GM10248 (cell line): Measurements from ENCODE around the gene TAMM41.

Experiments
- CTCF ChIA-PET: fragments of 300-600 bp; sonication (Branson Sonifier 250); formaldehyde crosslinking; extraction: SDS; loops from one replicate; lab custom pipeline; 2021; ENCODE audit warnings: antibody characterized with exemption; lab: Yijun Ruan, JAX
- POLR2A ChIA-PET: fragments of 350-650 bp; sonication (Branson Sonifier 250); formaldehyde crosslinking; extraction: SDS; loops from one replicate; lab custom pipeline; 2020; ENCODE audit warnings: antibody characterized with exemption; lab: Yijun Ruan, JAX
- DNase-seq: peaks from one replicate; pipeline ENCODE4 v3.0.0; 2012; ENCODE audit errors: extremely low spot score
- TF ChIP-seq, protein P1 (sequence below): IDR thresholded peaks from 2 replicates; pipeline ENCODE4 v1.5.1; 2012; ENCODE audit warnings: mild to moderate bottlenecking, low read depth; ENCODE audit errors: extremely low read depth, missing control alignments, control extremely low read depth

The TAMM41 gene

DNA sequence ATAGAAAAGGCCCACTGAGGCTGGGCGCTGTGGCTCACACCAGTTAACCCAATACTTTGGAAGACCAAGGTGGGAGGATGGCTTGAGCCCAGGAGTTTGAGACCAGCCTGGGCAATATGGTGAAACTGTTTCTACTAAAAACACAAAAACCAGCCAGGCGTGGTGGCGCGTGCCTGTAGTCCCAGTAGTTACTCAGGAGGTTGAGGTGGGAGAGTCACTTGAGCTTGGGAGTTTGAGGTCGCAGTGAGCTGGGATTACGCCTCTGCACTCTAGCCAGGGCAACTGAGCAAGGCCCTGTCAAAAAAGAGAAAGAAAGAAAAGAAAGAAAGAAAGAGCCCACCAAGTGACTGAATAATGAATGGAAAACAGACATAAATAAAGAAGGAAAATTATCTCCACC lies 32.0 kb downstream of the TAMM41 start:
- ChIA-PET CTCF (interaction anchor here (0.9 to 1.3 kb wide), 5 partner anchors 10 to 50 kb away, joined by 3 to 7 read pairs (median 3); no protein-coding TSS in a partner anchor), POLR2A (no interaction called here)
- no peak for DNase-seq
- TF ChIP-seq, protein P1, sequence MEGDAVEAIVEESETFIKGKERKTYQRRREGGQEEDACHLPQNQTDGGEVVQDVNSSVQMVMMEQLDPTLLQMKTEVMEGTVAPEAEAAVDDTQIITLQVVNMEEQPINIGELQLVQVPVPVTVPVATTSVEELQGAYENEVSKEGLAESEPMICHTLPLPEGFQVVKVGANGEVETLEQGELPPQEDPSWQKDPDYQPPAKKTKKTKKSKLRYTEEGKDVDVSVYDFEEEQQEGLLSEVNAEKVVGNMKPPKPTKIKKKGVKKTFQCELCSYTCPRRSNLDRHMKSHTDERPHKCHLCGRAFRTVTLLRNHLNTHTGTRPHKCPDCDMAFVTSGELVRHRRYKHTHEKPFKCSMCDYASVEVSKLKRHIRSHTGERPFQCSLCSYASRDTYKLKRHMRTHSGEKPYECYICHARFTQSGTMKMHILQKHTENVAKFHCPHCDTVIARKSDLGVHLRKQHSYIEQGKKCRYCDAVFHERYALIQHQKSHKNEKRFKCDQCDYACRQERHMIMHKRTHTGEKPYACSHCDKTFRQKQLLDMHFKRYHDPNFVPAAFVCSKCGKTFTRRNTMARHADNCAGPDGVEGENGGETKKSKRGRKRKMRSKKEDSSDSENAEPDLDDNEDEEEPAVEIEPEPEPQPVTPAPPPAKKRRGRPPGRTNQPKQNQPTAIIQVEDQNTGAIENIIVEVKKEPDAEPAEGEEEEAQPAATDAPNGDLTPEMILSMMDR = no peak

DNA sequence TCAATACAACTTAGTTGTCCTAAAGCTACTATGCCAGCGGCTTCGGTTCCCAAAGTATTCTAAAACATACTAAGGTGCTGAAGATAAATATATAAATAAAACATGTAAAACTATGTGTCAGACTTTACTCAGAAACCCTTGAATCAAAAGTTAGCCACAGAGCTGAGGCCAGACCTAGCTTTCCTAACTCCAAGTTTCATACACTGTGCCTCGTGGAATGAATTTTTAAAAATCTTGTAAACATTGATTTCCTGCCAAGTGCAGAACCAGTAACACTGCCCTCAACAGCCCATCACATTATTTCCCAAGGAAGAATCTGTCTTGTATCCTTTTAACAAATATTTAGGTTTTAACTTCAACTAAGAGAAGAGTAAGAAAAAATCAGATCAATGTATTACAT lies 36.4 kb downstream of the TAMM41 start:
- no peak for DNase-seq
- TF ChIP-seq, protein P1 = no peak
- POLR2A ChIA-PET = no interaction called here
- CTCF ChIA-PET = interaction anchor here (2.2 kb wide), 1 partner anchor 431 kb away, joined by 8 read pairs; no protein-coding TSS in a partner anchor

DNA sequence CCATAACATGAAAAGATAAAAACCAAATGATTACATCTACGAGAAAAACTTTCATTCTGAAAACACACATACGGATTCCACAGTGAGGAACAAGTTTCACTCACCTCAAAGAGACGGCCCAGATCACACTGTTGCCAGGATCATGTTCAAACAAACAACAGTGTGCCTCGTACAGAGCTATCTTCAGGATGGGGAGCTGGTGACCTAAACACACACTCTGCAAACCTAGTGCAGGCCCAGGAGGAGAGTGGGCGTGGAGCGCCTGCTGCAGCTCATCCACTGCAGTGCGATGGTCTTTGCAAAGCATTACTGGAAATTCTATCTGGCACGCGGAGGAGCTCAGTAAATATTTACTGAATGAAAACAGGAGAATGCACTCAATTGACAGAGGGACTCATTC lies 38.5 kb downstream of the TAMM41 start:
- DNase-seq = no peak
- CTCF ChIA-PET = interaction anchor here (0.9 to 1.8 kb wide), 7 partner anchors 9 to 429 kb away, joined by 3 to 7 read pairs (median 5); partner anchors contain the start of gene TAMM41
- TF ChIP-seq, protein P1 = no peak
- POLR2A ChIA-PET = no interaction called here

DNA sequence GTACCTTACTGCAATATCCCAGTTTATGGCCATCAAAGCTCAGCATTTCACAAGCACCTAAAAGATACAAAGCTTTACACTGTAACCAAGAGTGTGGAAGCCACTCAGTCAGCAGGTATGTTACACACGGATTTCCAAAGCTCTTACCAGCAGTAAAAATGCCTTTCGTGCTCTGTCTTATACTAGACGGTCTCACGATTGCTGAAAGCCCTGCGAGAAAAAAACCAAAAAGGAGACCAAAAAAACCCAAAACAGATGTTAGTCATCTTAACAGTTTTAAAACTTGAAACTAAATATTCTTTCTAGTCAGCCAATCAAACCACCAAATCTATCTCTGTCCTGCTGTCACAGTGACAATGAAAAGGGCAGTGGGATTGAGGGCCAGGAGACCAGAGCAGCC lies 39.0 kb downstream of the TAMM41 start:
- TF ChIP-seq, protein P1 = no peak
- ChIA-PET POLR2A (no interaction called here), CTCF (interaction anchor here (0.9 to 1.8 kb wide), 6 partner anchors 9 to 429 kb away, joined by 3 to 7 read pairs (median 4); partner anchors contain the start of gene TAMM41)
- DNase-seq = no peak

DNA sequence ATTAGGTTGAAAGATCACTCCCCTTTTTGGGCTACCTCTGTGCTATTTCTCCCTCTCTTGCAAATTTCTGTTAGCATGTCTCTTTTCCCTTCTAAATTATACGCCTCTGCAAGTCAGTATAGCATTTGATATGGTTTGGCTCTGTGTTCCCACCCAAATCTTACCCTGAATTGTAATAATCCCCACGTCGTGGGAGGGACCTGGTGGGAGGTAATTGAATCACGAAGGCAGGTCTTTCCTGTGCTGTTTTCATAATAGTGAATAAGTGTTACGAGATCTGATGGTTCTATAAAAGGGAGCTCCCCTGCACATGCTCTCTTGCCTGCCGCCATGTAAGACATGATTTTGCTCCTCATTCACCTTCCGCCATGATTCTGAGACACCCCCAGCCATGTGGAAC lies 41.0 kb downstream of the TAMM41 start:
- ChIA-PET POLR2A (no interaction called here), CTCF (interaction anchor here (1.2 to 1.9 kb wide), 2 partner anchors 11 to 427 kb away, joined by 4 to 5 read pairs; no protein-coding TSS in a partner anchor)
- DNase-seq = no peak
- TF ChIP-seq, protein P1 = no peak

DNA sequence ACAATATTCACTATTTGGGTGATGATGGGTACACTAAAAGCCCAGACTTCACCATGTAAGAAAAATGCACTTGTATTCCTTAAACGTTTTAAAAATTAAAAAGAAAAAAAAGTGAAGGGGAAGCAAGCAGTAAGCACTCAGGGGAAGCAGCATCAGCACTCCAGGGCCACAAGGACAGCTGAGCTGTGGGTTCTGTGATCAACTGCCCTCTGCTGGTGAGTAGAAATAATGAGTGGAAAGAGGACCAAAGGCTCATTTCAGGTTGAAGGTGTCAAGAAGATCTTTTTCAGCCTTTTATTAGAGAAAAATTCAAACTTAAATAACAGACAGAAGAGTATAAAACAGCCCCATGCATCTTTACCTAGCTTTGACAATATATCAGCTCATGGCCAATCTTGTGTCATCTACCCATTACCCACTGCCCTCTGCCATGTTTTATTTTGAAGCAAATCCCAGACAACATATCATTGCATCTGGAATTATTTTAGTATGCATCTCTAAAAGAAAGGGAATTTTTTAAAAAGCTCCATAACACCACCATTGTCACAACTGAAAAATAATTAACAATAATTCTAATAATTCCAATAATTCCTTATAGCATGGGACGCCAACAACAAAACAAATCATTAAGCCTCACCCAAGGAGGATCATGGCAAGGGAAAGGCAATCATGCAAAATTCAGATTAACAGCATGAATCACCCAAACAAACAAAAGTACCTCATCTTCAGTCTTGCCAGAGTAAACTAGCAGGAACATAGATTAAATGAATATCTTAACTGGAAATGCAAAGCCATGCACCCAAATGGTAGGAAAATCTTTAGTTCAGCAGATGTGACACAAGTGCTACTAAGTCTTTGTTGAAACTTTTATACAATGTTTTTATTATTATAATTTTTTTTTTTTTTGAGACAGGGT lies 42.5 kb downstream of the TAMM41 start:
- TF ChIP-seq, protein P1 = peak; percentile 55
- CTCF ChIA-PET = interaction anchor here (0.9 to 2.2 kb wide), 19 partner anchors 9 to 1046 kb away, joined by 3 to 9 read pairs (median 5); no protein-coding TSS in a partner anchor
- peak; percentile 63 for DNase-seq
- POLR2A ChIA-PET = no interaction called here
